ENCODE measurements around the gene TRPC4.

DNA sequence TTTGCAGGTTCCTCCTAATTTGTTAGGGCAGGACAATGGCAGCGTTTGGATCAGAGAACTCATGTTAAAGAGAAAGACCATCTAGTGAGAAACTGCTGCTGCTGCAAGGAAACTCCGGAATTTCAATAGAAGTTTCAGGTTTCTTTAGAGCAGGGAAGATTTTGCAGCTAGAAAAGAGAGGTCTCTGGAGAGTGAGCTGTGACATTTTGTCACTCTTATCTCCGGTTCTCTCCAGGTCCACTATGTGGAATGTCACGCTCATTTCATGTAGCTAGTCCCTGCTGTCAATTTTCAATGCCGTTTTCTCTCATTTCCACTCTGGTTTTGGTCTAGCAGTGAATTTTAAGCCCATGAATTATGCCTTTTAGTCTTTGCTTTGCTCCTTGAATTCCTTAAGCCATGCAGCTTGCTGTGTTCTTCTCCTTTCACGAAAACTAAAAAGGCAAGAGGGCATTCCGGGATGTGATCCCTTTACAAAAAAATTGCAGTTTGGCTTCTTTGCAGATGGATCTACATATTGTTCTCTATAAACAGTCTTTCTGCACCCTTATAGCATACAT, 224.3 kb downstream of the TRPC4 start:
- peak; percentile 14 for TF ChIP-seq SMC3 (conservative IDR thresholded peaks at IDR 0.05; ENCODE audit: poor library complexity)
- TF ChIP-seq, protein P1, sequence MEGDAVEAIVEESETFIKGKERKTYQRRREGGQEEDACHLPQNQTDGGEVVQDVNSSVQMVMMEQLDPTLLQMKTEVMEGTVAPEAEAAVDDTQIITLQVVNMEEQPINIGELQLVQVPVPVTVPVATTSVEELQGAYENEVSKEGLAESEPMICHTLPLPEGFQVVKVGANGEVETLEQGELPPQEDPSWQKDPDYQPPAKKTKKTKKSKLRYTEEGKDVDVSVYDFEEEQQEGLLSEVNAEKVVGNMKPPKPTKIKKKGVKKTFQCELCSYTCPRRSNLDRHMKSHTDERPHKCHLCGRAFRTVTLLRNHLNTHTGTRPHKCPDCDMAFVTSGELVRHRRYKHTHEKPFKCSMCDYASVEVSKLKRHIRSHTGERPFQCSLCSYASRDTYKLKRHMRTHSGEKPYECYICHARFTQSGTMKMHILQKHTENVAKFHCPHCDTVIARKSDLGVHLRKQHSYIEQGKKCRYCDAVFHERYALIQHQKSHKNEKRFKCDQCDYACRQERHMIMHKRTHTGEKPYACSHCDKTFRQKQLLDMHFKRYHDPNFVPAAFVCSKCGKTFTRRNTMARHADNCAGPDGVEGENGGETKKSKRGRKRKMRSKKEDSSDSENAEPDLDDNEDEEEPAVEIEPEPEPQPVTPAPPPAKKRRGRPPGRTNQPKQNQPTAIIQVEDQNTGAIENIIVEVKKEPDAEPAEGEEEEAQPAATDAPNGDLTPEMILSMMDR (IDR thresholded peaks at IDR 0.05; ENCODE audit: poor library complexity, severe bottlenecking) = no peak
- no peak for TF ChIP-seq RAD21 (conservative IDR thresholded peaks at IDR 0.05)
- TF ChIP-seq POLR2AphosphoS5 (IDR thresholded peaks at IDR 0.05) = no peak
- TF ChIP-seq EP300 (conservative IDR thresholded peaks at IDR 0.05; ENCODE audit: poor library complexity, severe bottlenecking) = peak; percentile 56
- TF ChIP-seq EZH2 (IDR thresholded peaks at IDR 0.05; ENCODE audit: borderline replicate concordance, insufficient read depth, low read length, poor library complexity, severe bottlenecking) = no peak
- TF ChIP-seq, protein P2, sequence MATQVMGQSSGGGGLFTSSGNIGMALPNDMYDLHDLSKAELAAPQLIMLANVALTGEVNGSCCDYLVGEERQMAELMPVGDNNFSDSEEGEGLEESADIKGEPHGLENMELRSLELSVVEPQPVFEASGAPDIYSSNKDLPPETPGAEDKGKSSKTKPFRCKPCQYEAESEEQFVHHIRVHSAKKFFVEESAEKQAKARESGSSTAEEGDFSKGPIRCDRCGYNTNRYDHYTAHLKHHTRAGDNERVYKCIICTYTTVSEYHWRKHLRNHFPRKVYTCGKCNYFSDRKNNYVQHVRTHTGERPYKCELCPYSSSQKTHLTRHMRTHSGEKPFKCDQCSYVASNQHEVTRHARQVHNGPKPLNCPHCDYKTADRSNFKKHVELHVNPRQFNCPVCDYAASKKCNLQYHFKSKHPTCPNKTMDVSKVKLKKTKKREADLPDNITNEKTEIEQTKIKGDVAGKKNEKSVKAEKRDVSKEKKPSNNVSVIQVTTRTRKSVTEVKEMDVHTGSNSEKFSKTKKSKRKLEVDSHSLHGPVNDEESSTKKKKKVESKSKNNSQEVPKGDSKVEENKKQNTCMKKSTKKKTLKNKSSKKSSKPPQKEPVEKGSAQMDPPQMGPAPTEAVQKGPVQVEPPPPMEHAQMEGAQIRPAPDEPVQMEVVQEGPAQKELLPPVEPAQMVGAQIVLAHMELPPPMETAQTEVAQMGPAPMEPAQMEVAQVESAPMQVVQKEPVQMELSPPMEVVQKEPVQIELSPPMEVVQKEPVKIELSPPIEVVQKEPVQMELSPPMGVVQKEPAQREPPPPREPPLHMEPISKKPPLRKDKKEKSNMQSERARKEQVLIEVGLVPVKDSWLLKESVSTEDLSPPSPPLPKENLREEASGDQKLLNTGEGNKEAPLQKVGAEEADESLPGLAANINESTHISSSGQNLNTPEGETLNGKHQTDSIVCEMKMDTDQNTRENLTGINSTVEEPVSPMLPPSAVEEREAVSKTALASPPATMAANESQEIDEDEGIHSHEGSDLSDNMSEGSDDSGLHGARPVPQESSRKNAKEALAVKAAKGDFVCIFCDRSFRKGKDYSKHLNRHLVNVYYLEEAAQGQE (IDR thresholded peaks at IDR 0.05; ENCODE audit: borderline replicate concordance) = peak; percentile 19
- TF ChIP-seq TAF1 (IDR thresholded peaks at IDR 0.05; ENCODE audit: low read depth) = no peak
- TF ChIP-seq MXI1 (conservative IDR thresholded peaks at IDR 0.05; ENCODE audit: poor library complexity, severe bottlenecking) = no peak
